Gastrocnemius medialis (tissue), 4 donors: ENCODE data around the gene MCTS1. TPM values are rescaled to one million over a fixed set of nuclear protein-coding genes. Genes with fewer than 3 reads are reported as not detected.

Source experiments
- ATAC-seq, 2 donors: fragments of 150-250 bp; one replicate each; pipeline ENCODE4 v1.9.1; 2016
- DNase-seq, 2 donors: peaks; one replicate each; pipeline ENCODE4 v3.0.0-alpha.2; 2019
- H3K27ac ChIP-seq, 4 donors: fragments of 200-600 bp; sonication (generic); 1 replicate in 1 of 4; 2 replicates in 3 of 4; pipeline ENCODE4 v1.5.1; 2016 to 2018; ENCODE audit warnings: mild to moderate bottlenecking in 2 of 4, moderate library complexity in 1 of 4
- H3K27me3 ChIP-seq, 3 donors: fragments of 200-600 bp; sonication (generic) in 2 of 3; 1 replicate in 1 of 3; 2 replicates in 2 of 3; pipeline versions ENCODE4 v1.5.1 to v1.6.0; 2016 to 2019; ENCODE audit warnings: mild to moderate bottlenecking in 1 of 3, moderate library complexity in 1 of 3
- H3K36me3 ChIP-seq, 2 donors: fragments of 200-600 bp; sonication (generic) in 1 of 2; one replicate each; pipeline ENCODE4 v1.5.1; 2017 to 2018
- H3K4me1 ChIP-seq, 2 donors: fragments of 200-600 bp; sonication (generic) in 1 of 2; one replicate each; pipeline ENCODE4 v1.5.1; 2016 to 2017; ENCODE audit warnings: mild to moderate bottlenecking in 2 of 2
- H3K4me3 ChIP-seq, 4 donors: fragments of 200-600 bp; sonication (generic) in 3 of 4; 1 replicate in 1 of 4; 2 replicates in 3 of 4; pipeline ENCODE4 v1.5.1; 2016 to 2019; ENCODE audit warnings: mild to moderate bottlenecking in 2 of 4
- H3K9me3 ChIP-seq, 3 donors: fragments of 200-600 bp; sonication (generic) in 2 of 3; 1 replicate in 1 of 3; 2 replicates in 2 of 3; pipeline ENCODE4 v1.5.1; 2016 to 2019
- CTCF ChIP-seq, 5 experiments: fragments of 450-650 bp in 3 of 5; fragments of 200-600 bp in 2 of 5; sonication (generic) in 2 of 5; IDR thresholded peaks in 4 of 5; conservative IDR thresholded peaks in 1 of 5; 1 replicate in 4 of 5; 2 replicates in 1 of 5; pipeline ENCODE4 v1.5.1; 2016 to 2019; ENCODE audit warnings: antibody characterized with exemption in 5 of 5, mild to moderate bottlenecking in 3 of 5, moderate library complexity in 3 of 5
- POLR2A ChIP-seq, 2 donors: fragments of 450-650 bp; IDR thresholded peaks; one replicate each; pipeline ENCODE4 v1.6.1; 2017; ENCODE audit warnings: antibody characterized with exemption in 2 of 2, mild to moderate bottlenecking in 2 of 2, moderate library complexity in 2 of 2
- in situ Hi-C, 4 donors: fragments of 200-750 bp; cut with MboI; loops; one replicate each; pipeline versions ENCODE4 v1.15.0 to v1.8.0; 2017; ENCODE audit warnings: low sequenced_read_pairs in 4 of 4
- intact Hi-C: fragments of 100-400 bp; cut with DNase I; formaldehyde crosslinking; loops from one replicate; pipeline ENCODE4 v1.15.1; 2023; ENCODE audit warnings: low total_unique reads
- total RNA-seq, 4 donors: library from RNA; depleted of rRNA; stranded (reverse); fragments of >200 nt; gene quantifications; one replicate each; pipeline versions ENCODE4 v1.1.0 to v1.2.3, GENCODE V29; 2016

Gene MCTS1
- total RNA-seq, 4 donors from 2014 or later: 15.9 to 32.4 (median 26.0) TPM

DNA sequence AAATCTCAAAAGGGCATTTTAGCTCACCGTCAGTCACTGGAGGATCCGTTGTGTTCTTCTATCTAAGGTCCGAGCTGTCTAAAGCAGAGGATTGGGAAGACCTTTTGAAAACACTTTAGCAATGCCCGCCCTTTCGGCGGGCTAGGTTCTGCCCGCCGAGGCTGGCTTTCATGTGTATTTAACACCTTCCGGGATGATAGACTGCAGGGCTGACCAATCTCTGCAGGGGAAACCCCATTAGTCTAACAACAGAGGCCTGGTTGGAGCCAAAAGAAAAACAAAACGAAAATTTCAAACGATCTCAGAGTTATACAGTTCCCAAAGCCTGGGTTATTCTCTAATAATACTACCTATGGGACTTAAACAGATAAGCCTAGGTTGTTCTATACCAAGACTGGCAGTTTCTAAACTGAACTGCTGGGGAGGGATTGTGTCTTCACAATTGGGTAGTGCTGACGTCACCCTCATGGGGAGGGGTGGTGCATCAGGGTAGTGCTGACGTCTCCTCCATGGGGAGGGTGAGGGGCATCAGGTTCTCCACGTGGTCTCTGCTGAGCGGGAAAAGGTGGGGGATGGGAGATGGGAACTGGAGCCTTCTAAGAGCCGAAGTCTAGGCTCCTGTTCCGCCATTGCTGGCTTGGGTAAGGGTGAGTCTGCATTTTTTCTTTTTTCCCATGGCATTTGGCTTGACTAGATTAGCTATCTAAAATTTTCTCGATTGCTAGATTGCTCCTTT lies 28.4 kb upstream of the MCTS1 start:
- intact Hi-C loops (no loop called here), in situ Hi-C loops (no loop called here)
- DNase-seq (no peak), ATAC-seq (no peak)
- TF ChIP-seq CTCF (IDR thresholded peaks at IDR 0.05 in 4 of 5, conservative IDR thresholded peaks at IDR 0.05 in 1 of 5): no peak
- H3K27ac ChIP-seq: no peak overlapping the region
- no peak overlapping the region for H3K4me3 ChIP-seq
- no peaks in the 10 kb centered on the region for H3K9me3 ChIP-seq
- no peaks in the 10 kb centered on the region for H3K4me1 ChIP-seq
- H3K36me3 ChIP-seq: no peaks in the 10 kb centered on the region
- H3K27me3 ChIP-seq: no peaks in the 10 kb centered on the region

- intact Hi-C loops: no loop called here
- DNase-seq (no peak), ATAC-seq (no peak)
- H3K4me3 ChIP-seq: no peak overlapping the region
- no peak for TF ChIP-seq POLR2A (IDR thresholded peaks at IDR 0.05)
- no peak for TF ChIP-seq CTCF (IDR thresholded peaks at IDR 0.05 in 4 of 5, conservative IDR thresholded peaks at IDR 0.05 in 1 of 5)
- H3K27ac ChIP-seq: no peak overlapping the region
- no peaks in the 10 kb centered on the region for H3K27me3 ChIP-seq
- in situ Hi-C loops: no loop called here
- no peaks in the 10 kb centered on the region for H3K9me3 ChIP-seq
- no peaks in the 10 kb centered on the region for H3K4me1 ChIP-seq
- H3K36me3 ChIP-seq: no peaks in the 10 kb centered on the region
Observed at GRCh38 chrX:120585702-120586101, 18.2 kb upstream of the MCTS1 start.

DNA sequence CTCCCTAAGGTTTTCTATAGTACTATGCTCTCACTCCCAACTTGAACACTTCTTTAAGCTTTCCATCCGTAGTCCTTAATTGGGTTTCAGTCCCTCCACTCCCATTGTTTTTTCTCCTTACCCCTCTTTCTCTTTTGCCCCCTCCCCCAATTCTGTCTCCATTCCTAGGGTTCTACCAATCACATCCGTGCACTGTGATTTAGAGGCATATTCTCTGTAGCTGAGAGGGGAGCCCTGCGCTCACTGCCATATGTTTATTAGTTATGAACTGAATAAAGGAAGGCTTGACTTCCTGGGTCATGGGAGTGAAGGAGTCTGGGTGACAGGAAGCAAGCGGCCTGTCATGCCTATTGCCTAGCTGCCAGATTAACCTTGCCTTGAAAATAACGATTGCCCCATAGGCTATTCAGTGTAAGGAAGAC lies 471 bp downstream of the MCTS1 start:
- intact Hi-C loops (loop anchor here (1.0 kb wide), 2 partner anchors 25 to 43 kb away; no protein-coding TSS in a partner anchor), in situ Hi-C loops (no loop called here)
- Histone ChIP-seq H3K9me3 (no peaks in the 10 kb centered on the region), H3K4me1 (peaks cover 7 to 14% of the 10 kb centered on the region in 2 donors), H3K36me3 (no peaks in the 10 kb centered on the region), H3K4me3 (peak overlapping the region; percentile 67 to 77 (median 68)), H3K27ac (peak overlapping the region; percentile 84 to 94 (median 93)), H3K27me3 (no peaks in the 10 kb centered on the region)
- ATAC-seq (peak; percentile 63 to 85), DNase-seq (peak; percentile 7 to 33)
- no peak for TF ChIP-seq POLR2A (IDR thresholded peaks at IDR 0.05)
- no peak for TF ChIP-seq CTCF (IDR thresholded peaks at IDR 0.05 in 4 of 5, conservative IDR thresholded peaks at IDR 0.05 in 1 of 5)

- no peak overlapping the region for H3K27ac ChIP-seq
- H3K9me3 ChIP-seq: no peaks in the 10 kb centered on the region
- ATAC-seq (no peak), DNase-seq (no peak)
- intact Hi-C loops (no loop called here), in situ Hi-C loops (loop anchor here in 1 of 4 donors (5.0 kb wide), 1 partner anchor 50 kb away; the partner anchor contains the start of gene CUL4B)
- no peak overlapping the region for H3K4me3 ChIP-seq
- H3K36me3 ChIP-seq: no peaks in the 10 kb centered on the region
- TF ChIP-seq POLR2A (IDR thresholded peaks at IDR 0.05) (no peak), CTCF (IDR thresholded peaks at IDR 0.05 in 4 of 5, conservative IDR thresholded peaks at IDR 0.05 in 1 of 5) (no peak)
- no peaks in the 10 kb centered on the region for H3K27me3 ChIP-seq
- no peaks in the 10 kb centered on the region for H3K4me1 ChIP-seq
Observed at GRCh38 chrX:120612086-120612485, 8.2 kb downstream of the MCTS1 start.
